Activated gamma-delta T cell (primary cell): ENCODE data around the gene ARHGEF11.
"Not testable (repeated sequence)": the region's sequence is repeated elsewhere in the genome, so short reads cannot be mapped to it uniquely, and the experiment has no call there.

Source experiments
- DNase-seq: peaks from one replicate; lab custom pipeline; 2025; lab: John Stamatoyannopoulos, UW

Gene ARHGEF11

GRCh38 chr1:156931211-156931952, 114.2 kb downstream of the ARHGEF11 start:
- DNase-seq, result no peak

DNA sequence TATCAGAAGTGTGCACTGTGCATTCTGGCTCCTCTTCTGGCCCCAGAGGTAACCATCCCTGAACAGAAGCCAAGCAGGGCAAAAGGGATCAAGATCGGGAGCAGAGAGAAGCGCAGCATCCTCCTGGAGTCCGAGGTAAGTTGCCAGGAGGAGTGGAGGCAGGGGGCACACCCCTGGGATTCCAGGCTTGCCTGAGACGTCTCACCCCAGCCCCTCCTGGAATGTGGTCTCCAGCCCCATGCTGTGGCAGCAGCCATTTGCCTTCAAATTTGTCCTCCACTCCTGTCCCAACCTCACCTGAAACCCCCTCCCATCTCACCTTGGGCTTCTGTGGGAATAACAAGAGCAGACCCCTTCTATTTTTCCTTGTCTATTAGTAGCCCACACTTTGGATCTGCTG, 115.1 kb downstream of the ARHGEF11 start:
- no peak for DNase-seq

DNA sequence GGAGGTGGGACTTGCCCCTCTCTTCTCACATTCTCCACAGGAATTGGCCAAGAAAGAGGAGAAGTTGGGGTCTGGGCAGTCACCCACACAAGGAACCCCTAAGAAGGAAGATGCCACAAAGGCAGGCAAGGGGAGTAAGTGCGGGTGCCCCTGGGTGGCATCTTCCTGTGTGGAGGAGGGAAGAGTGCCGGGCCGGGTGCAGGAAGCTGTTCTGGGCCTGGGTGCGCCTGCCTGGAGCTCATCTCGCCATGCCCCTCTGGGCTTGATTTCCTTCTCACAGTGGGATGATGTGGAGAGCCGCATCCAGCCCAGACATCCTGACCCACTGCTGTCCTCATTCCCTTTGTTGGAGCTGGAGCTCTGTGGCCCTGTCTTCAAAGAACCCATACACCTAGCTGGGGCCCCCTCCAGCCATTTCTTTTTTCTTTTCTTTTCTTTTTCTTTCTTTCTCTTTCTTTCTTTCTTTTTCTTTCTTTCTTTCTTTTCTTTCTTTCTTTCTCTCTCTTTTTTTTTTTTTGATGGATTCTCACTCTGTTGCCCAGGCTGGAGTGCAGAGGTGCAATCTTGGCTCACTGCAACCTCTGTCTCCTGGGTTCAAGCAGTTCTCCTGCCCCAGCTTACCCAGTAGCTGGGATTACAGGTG, 115.8 kb downstream of the ARHGEF11 start:
- no peak for DNase-seq

DNA sequence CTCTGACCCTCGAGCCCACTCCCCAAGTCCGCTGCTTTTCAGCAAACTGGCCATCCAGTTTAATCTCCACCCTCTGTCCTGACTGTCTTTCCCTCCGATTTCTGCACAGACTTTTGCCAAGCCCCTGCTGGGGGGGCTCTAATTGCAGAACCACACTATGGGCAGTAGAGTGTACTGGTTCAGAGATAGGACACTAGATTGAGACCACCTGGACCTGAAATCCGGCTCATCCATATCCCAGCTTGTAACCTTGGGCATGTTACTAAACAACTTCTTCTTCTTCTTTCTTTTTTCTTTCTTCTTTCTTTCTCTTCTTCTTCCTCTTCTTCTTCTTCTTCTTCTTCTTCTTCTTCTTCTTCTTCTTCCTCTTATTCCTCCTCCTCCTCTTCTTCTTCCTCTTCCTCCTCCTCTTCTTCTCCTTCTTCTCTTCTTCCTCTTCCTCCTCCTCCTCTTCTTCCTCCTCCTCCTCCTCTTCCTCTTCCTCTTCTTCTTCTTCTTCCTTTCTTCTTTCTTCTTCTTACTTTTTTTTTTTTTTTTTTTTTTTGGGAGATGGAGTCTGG, 117.4 kb downstream of the ARHGEF11 start:
- DNase-seq, result no peak

DNA sequence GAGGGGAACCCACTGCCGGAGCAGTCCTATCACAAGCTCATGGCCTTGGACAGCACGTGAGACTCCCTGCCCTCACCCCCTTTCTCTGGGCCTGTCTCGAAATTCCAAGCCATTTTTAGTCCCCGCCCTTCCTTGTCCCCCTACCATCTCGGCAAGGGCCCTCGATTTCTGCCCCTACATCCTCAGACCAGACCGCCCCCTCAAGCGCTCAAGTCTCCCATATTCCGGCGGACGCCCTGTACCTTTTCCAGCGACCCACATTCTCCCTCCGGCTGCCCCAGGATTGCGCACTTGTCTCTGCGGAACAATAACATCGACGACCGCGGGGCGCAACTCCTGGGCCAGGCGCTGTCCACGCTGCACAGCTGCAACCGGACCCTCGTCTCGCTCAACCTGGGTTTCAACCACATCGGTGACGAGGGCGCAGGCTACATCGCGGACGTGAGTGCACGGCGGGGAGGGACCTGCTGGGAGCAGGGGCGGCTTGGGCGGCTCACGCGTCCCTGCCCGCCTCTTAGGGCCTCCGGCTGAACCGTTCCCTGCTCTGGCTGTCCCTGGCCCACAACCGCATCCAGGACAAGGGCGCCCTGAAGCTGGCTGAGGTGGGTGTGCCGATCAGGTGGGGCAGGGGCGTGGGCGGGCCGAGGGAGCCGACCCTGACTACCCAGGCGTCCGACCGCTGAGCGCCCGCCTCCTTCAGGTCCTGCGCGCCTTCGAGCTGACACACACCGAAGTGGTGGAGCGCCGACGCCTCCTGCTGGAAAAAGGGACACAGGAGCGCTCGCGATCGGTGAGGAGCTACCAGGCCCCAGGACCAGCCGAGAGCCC, 118.1 kb downstream of the ARHGEF11 start:
- no peak for DNase-seq

- DNase-seq, result not testable (repeated sequence)
Measured at GRCh38 chr1:156926695-156927094, 118.8 kb downstream of the ARHGEF11 start.

GRCh38 chr1:156926175-156926574, 119.4 kb downstream of the ARHGEF11 start:
- no peak for DNase-seq

DNA sequence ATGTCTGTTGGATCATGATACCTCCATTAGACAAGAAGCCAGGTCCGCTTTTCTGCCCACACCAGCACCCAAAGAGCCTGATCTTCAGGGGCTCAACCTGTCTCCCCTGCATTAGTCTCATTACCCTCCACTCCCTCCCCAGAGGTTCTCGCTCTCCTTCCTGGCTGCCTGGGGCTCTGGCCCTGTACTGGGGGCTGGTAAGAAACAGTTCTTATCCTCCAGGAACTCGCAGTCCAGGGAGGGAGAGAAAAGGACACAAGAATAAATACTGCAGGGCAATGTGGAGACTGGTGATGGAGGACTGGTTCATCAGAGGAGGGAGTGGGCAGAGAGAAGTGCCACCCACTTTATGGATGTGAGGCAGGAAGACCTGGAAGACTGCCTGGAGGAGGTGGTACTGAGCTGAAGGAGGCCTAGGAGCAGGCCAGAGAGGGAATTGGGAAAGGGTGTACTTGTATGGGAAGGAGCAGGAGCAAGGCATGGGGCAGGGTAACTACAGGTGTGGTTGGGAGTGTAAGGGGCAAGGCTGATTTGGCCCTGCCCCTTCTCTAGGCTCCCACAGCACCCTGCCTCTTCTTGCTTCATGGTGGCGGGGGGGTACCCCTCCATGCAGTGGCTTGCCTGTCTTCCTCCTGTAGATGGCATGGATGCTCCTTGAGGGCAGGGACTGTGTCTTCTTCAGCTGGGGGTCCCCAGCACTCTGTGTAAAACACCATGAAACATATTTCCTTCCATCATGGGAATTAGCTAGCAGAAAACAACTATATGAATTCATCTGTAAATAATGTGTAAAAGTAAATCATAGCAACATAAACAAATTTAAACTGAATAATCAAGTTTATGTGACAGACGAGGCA, 120.2 kb downstream of the ARHGEF11 start:
- no peak for DNase-seq

DNA sequence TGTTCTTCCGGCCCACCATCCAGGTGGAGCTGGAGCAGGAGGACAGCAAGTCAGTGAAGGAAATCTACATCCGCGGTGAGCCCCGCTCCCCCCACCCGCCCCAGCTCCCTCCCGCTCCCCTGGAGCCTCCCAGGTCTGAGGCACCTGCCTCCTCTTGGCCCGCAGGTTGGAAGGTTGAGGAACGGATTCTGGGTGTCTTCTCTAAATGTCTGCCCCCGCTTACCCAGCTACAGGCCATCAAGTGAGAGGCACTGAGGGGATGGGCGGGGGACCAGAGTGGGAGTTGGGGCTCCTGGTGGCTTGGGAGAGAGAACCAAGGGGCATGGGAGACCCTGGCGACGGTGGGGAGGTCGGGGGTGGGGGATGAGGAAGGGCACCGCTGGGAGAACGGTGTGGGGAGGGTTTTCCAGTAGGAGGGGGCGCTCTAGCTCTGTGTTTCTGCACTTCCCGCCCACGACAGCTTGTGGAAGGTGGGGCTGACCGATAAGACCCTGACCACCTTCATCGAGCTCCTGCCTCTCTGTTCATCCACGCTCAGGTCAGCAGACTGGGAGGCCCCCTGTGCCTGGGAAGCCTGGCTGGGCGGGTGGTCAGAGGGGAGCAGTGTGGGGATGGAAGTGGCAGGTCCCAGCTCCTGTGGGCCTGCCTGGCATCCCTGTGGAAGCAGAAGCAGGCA, 120.9 kb downstream of the ARHGEF11 start:
- no peak for DNase-seq

DNA sequence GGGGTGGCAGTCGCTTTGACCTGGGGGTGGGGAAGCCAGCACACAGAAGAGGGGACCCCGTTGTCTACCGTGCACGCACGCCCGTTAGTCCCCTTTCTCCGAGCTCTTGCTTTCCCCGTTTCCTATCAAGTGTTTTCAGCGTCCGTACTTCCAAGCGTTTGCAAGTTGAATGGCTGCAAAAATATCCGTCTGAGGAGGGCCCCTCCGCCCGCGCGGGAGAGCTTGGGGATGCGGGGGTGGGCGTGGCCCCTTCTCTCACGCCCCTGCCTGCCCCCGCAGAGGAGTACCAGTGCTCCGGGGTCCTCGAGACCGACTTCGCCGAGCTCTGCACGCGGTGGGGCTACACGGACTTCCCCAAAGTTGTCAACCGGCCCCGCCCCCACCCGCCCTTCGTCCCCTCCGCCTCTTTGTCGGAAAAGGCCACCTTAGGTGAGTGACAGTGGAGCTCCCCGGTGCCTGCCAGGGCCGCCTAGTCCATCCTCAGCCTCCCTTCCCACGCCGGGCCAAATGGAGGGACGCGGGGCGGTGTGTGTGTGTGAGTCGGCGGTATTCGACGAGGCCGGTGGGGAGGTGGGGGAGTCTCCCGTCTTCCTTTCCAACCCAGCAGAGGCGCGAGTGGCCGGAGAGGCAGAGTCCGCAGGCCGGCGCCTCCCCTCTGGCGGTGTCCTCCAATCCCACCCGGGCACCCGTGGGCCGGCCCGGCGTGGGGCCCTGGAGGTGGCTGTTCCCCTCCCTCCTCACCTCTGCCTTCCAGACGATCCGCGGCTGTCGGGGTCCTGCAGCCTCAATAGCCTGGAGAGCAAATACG, 121.7 kb downstream of the ARHGEF11 start:
- DNase-seq, result no peak

DNA sequence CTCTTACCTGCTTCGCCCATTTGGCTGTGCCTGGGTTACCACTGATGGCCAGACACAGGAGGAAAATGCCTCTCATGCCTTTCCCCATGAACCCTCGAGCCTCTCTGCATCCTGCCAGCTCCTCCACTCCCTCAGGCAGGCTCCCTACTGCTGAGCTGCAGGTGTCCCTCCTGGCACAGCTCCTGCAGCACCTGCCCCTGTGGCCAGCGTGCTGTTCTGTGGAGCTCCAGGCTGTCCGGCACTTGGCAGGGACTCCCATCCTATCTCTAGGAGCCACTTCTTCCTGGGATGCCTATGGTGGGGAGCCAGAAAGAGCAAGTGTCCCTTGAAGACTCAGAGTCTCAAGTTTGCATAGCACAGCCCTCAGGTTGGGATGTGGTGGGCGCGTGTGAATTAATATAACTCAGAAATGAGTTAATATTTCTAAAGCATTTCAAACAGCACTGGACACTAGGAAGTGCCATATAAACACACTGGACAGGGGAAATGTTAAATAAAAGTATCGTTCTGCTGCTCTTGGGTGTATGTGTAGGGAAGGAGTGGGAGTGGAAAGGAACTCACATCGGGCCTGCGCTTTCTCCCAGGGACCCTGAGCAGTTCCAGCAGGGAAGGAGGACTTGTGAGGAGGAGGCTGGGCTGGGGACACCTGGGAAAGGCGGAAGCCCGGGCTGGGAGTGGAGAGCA, 122.4 kb downstream of the ARHGEF11 start:
- no peak for DNase-seq

GRCh38 chr1:156921053-156921529, 124.5 kb downstream of the ARHGEF11 start:
- no peak for DNase-seq

GRCh38 chr1:156920233-156921052, 125.1 kb downstream of the ARHGEF11 start, which contains the start of gene LRRC71:
LRRC71 (plus strand) TSS chr1:156920632; CDS start chr1:156920804, 172 bp downstream.
- DNase-seq, result no peak

DNA sequence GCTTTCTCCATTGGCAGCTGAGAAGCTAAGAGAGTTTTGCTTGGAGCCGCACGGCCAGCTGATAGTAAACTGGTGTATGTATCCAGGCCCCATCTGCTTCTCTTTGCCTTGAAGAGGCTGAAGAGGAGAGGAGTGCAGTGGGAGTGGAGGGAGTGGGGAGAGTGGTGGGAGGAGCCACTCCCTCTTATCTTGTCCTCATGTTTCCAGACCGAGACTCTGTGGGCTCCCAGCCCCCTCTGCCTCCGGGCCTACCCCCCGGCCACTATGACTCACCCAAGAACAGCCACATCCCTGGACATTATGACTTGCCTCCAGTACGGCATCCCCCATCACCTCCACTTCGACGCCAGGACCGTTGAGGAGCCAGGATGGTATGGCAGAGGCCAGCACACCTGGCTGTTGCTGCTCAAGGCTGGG, 131.1 kb downstream of the ARHGEF11 start:
- DNase-seq, result no peak

DNA sequence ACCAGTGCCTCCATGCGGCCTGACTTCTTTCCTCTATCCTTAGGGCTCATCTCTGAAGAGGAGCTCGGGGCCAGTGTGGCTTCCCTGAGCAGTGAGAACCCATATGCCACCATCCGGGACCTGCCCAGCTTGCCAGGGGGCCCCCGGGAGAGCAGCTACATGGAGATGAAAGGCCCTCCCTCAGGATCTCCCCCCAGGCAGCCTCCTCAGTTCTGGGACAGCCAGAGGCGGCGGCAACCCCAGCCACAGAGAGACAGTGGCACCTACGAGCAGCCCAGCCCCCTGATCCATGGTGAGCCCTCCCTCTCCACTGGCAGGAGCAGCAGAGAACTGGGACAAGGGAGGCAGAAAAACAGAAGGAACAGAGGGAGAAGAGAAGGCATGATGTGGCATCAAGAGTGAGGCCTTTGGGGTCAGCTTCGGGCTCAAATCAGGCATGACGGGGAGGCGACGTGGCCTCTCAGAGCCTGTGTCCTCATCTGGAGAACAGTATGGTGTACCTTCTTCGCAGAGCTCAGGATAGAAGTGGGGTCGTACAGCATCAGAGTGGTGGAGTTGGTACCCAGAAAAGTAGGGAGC, 131.6 kb downstream of the ARHGEF11 start:
- no peak for DNase-seq

GRCh38 chr1:156912861-156913808, 132.4 kb downstream of the ARHGEF11 start:
- no peak for DNase-seq

DNA sequence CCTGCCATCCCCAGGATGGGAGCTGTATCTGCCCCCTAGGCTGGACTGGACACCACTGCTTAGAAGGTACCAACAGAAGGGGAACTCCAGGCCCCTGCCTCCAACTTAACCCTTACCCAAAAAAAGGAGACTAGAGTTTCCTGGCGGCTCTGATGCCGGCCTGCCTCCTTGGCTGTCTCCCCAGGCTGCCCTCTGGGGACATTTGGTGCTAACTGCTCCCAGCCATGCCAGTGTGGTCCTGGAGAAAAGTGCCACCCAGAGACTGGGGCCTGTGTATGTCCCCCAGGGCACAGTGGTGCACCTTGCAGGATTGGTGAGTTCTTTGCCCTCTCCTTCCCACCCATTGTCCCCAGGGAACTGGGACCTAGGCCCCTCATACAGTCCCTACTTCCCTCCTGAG, 133.2 kb downstream of the ARHGEF11 start:
- DNase-seq, result no peak
